Pancreas (tissue), 10 donors: ENCODE measurements around the gene ARHGEF7. TPM values are rescaled to one million over a fixed set of nuclear protein-coding genes. Genes with fewer than 3 reads are reported as not detected.
"Not testable (repeated sequence)": the region's sequence is repeated elsewhere in the genome, so short reads cannot be mapped to it uniquely, and the experiment has no call there.

ENCODE experiments used
- ATAC-seq, 4 donors: fragments of 200-7000 bp; cut with Tn5 transposase; one replicate each; pipeline versions ENCODE4 v1.8.0 to v1.9.1; 2020; ENCODE audit warnings: mild to moderate bottlenecking in 4 of 4, moderate library complexity in 4 of 4
- DNase-seq, 6 donors: peaks; one replicate each; pipeline ENCODE4 v3.0.0-alpha.2; 2020
- FAIRE-seq: peaks from 2 replicates; lab custom pipeline; 2012; peaks lifted over from hg19 to GRCh38; lab: Jason Lieb, UNC
- H3K27ac ChIP-seq, 4 donors: fragments of 200-600 bp; sonication (generic); 1 replicate in 3 of 4; 2 replicates in 1 of 4; pipeline versions ENCODE4 v1.5.0 to v1.8.0; 2020
- H3K27me3 ChIP-seq, 4 donors: fragments of 200-600 bp; one replicate each; pipeline ENCODE4 v1.8.0; 2021
- H3K36me3 ChIP-seq, 3 donors: fragments of 200-600 bp; sonication (generic) in 1 of 3; one replicate each; pipeline versions ENCODE4 v1.5.0 to v1.8.0; 2020 to 2021
- H3K4me1 ChIP-seq, 3 donors: fragments of 200-600 bp; one replicate each; pipeline ENCODE4 v1.8.0; 2021
- H3K4me3 ChIP-seq, 4 donors: fragments of 200-600 bp; sonication (generic) in 2 of 4; one replicate each; pipeline versions ENCODE4 v1.5.0 to v1.8.0; 2020 to 2021
- H3K9me3 ChIP-seq, 4 donors: fragments of 200-600 bp; one replicate each; pipeline ENCODE4 v1.8.0; 2021
- WGBS, 2 donors: extraction: QIAGEN DNeasy Blood & Tissue Kit; methylation state at CpG; one replicate each; pipeline ENCODE4 v1.1.7; 2013; 5-methylcytosine and 5-hydroxymethylcytosine counted together
- intact Hi-C, 3 donors: fragments of 100-400 bp; cut with DNase I; formaldehyde crosslinking; loops; one replicate each; pipeline versions ENCODE4 v1.11.1 to v1.14.2; 2022
- polyA plus RNA-seq, 2 donors: library from polyadenylated mRNA; stranded (reverse); fragments of 200-250 nt; gene quantifications; one replicate each; pipeline ENCODE4 v1.2.3, GENCODE V29; 2013
- total RNA-seq, 6 donors: library from RNA; stranded (reverse); fragmentation: NEBNext Ultra II Directional in 4 of 6; extraction: Animal tissue kit (Norgen Biotek cat#: 25700) in 4 of 6; gene quantifications; one replicate each; pipeline versions ENCODE4 v1.2.1 to v1.2.4, GENCODE V29; 2021 to 2023
- TF ChIP-seq, protein P1 (sequence below), 4 donors: fragments of 200-600 bp; sonication (generic) in 3 of 4; IDR thresholded peaks; one replicate each; pipeline versions ENCODE4 v1.5.0 to v1.8.0; 2021; ENCODE audit warnings: antibody characterized with exemption in 4 of 4
- donor health status: healthy with polysubstance abuse.
- donor health status: DM: no; HTN: no; CAD: no; lungs with moderate emphysema.
- donor health status: DM: no; HTN: no; CAD: no.
- donor health status: control.
- donor health status: control.
- donor health status: Bipolar disorder and iron deficiency.
- donor health status: DM: yes; HTN: yes; CAD: no.
- donor health status: DM: no; HTN: no; CAD: no.
- donor health status: DM: no; HTN: no; CAD: no.
- donor health status: DM: yes; HTN: yes; CAD: no.

ARHGEF7 gene
- total and polyA plus RNA-seq, 8 donors: 13.4 to 37.7 (median 22.2) TPM

DNA sequence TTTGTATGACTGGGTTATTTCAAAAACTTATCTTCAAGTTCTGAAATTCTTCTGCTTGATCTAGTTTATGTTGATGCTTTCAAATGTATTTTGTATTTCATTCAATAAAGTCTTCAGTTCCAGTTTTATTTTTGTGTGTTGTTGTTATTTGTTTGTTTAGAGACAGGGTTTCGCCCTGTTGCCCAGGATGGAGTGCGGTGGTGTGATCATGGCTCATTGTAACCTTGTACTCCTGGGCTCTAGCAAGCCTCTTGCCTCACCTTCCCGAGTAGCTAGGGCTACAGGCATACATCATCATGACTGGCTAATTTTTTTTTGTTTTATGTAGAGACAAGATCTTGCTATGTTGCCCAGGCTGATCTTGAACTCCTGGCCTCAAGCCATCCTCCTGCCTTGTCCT, 40.3 kb upstream of the ARHGEF7 start:
- WGBS, 2 donors: 80 to 83% methylated on average over 3 of the region's 3 CpGs
- H3K36me3 ChIP-seq: no peaks in the 10 kb centered on the region
- H3K27ac ChIP-seq: no peak overlapping the region
- H3K27me3 ChIP-seq: no peaks in the 10 kb centered on the region
- H3K4me3 ChIP-seq: no peak overlapping the region
- H3K9me3 ChIP-seq: no peaks in the 10 kb centered on the region
- TF ChIP-seq, protein P1, sequence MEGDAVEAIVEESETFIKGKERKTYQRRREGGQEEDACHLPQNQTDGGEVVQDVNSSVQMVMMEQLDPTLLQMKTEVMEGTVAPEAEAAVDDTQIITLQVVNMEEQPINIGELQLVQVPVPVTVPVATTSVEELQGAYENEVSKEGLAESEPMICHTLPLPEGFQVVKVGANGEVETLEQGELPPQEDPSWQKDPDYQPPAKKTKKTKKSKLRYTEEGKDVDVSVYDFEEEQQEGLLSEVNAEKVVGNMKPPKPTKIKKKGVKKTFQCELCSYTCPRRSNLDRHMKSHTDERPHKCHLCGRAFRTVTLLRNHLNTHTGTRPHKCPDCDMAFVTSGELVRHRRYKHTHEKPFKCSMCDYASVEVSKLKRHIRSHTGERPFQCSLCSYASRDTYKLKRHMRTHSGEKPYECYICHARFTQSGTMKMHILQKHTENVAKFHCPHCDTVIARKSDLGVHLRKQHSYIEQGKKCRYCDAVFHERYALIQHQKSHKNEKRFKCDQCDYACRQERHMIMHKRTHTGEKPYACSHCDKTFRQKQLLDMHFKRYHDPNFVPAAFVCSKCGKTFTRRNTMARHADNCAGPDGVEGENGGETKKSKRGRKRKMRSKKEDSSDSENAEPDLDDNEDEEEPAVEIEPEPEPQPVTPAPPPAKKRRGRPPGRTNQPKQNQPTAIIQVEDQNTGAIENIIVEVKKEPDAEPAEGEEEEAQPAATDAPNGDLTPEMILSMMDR (IDR thresholded peaks at IDR 0.05): no peak
- DNase-seq (no peak), ATAC-seq (no peak), FAIRE-seq (no peak)
- intact Hi-C loops: loop anchor here in 2 of 3 donors (10.0 kb wide), 2 partner anchors 130 to 150 kb away; no protein-coding TSS in a partner anchor
- H3K4me1 ChIP-seq: no peaks in the 10 kb centered on the region

GRCh38 chr13:111076155-111077013, 38.7 kb upstream of the ARHGEF7 start:
- DNase-seq (no peak), ATAC-seq (no peak), FAIRE-seq (no peak)
- 75 to 82% methylated on average over 9 to 11 of the region's 11 CpGs for WGBS, 2 donors
- intact Hi-C loops: loop anchor here in 2 of 3 donors (10.0 kb wide), 2 partner anchors 128 to 148 kb away; no protein-coding TSS in a partner anchor
- Histone ChIP-seq H3K36me3 (no peaks in the 10 kb centered on the region), H3K4me1 (no peaks in the 10 kb centered on the region), H3K27ac (no peak overlapping the region), H3K4me3 (no peak overlapping the region), H3K9me3 (no peaks in the 10 kb centered on the region), H3K27me3 (no peaks in the 10 kb centered on the region)
- TF ChIP-seq, protein P1 (IDR thresholded peaks at IDR 0.05): no peak

GRCh38 chr13:111079375-111079774, 35.7 kb upstream of the ARHGEF7 start:
- TF ChIP-seq, protein P1 (IDR thresholded peaks at IDR 0.05): no peak

DNA sequence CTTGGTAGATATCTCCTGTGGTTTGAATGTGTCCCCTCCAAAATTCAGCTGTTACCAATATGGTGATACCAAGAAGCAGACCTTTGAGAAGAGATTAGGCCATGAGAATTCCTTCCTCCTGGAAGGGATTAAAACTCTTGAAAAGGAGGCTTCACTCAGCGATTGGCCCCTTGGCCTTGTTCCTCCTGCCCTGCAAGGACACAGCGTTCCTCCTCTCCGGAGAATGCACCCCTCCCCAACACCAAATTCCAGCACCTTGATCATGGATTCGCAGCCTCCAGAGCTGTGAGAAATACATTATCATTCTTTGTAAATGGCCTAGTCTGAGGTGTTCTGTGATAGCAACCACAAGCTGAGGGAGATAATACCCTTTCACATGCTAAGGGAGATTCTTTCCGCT, 34.5 kb upstream of the ARHGEF7 start:
- Histone ChIP-seq H3K27me3 (no peaks in the 10 kb centered on the region), H3K4me1 (no peaks in the 10 kb centered on the region), H3K27ac (no peak overlapping the region), H3K4me3 (no peak overlapping the region), H3K36me3 (no peaks in the 10 kb centered on the region), H3K9me3 (no peaks in the 10 kb centered on the region)
- ATAC-seq (no peak), DNase-seq (no peak), FAIRE-seq (no peak)
- WGBS, 2 donors: 68 to 73% methylated on average over 5 of the region's 5 CpGs
- TF ChIP-seq, protein P1 (IDR thresholded peaks at IDR 0.05): no peak
- intact Hi-C loops: no loop called here

More at GRCh38 chr13:111079375-111079774, 35.7 kb upstream of the ARHGEF7 start:
- ATAC-seq: no peak
- intact Hi-C loops: loop anchor here in 2 of 3 donors (10.0 kb wide), 2 partner anchors 125 to 145 kb away; no protein-coding TSS in a partner anchor
- Histone ChIP-seq H3K4me1 (no peaks in the 10 kb centered on the region), H3K27ac (no peak overlapping the region), H3K9me3 (no peaks in the 10 kb centered on the region), H3K27me3 (no peaks in the 10 kb centered on the region), H3K4me3 (no peak overlapping the region), H3K36me3 (no peaks in the 10 kb centered on the region)
- no peak for FAIRE-seq
- 86 to 87% methylated on average over 12 of the region's 12 CpGs for WGBS, 2 donors
- DNase-seq: no peak

- FAIRE-seq: no peak
- intact Hi-C loops: no loop called here
- 41 to 81% methylated on average over 4 of the region's 4 CpGs for WGBS, 2 donors
Measured at GRCh38 chr13:111082240-111082639, 32.9 kb upstream of the ARHGEF7 start.

GRCh38 chr13:111082769-111083168, 32.3 kb upstream of the ARHGEF7 start:
- H3K27me3 ChIP-seq, H3K36me3 ChIP-seq, FAIRE-seq, intact Hi-C loops, H3K9me3 ChIP-seq, DNase-seq, ATAC-seq, H3K4me3 ChIP-seq, H3K27ac ChIP-seq, H3K4me1 ChIP-seq: not testable (repeated sequence)
- 90 to 93% methylated on average over 14 of the region's 14 CpGs for WGBS, 2 donors

More at GRCh38 chr13:111082240-111082639, 32.9 kb upstream of the ARHGEF7 start:
- Histone ChIP-seq H3K4me1 (no peaks in the 10 kb centered on the region), H3K4me3 (no peak overlapping the region), H3K27me3 (no peaks in the 10 kb centered on the region), H3K9me3 (no peaks in the 10 kb centered on the region), H3K36me3 (no peaks in the 10 kb centered on the region), H3K27ac (no peak overlapping the region)
- ATAC-seq (no peak), DNase-seq (no peak)
- TF ChIP-seq, protein P1 (IDR thresholded peaks at IDR 0.05): no peak

DNA sequence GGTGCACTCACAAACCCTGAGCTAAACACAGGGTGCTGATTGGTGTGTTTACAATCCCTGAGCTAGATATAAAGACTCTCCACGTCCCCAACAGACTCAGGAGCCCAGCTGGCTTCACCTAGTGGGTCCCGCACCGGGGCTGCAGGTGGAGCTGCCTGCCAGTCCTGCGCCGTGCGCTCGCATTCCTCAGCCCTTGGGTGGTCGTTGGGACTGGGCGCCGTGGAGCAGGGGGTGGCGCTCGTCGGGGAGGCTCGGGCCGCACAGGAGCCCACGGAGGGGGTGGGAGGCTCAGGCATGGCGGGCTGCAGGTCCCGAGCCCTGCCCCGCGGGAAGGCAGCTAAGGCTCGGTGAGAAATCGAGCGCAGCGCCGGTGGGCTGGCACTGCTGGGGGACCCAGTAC, 31.4 kb upstream of the ARHGEF7 start:
- DNase-seq, H3K27me3 ChIP-seq, H3K9me3 ChIP-seq, H3K4me3 ChIP-seq, H3K27ac ChIP-seq, FAIRE-seq, ATAC-seq, H3K4me1 ChIP-seq, intact Hi-C loops, H3K36me3 ChIP-seq: not testable (repeated sequence)
- 75 to 89% methylated on average over 13 to 15 of the region's 25 CpGs for WGBS, 2 donors
